ENCODE measurements around the gene RECQL5. TPM values are rescaled to one million over a fixed set of nuclear protein-coding genes. Genes with fewer than 3 reads are reported as not detected.

Gene RECQL5
- total RNA-seq, 2 experiments from 2014 or later: 90.0 to 139 TPM

- Histone ChIP-seq H3K4me2 (ENCODE audit: low read length) (no peak overlapping the region), H3K79me2 (ENCODE audit: insufficient read depth, low read depth, low read length) (no peaks in the 10 kb centered on the region), H3K27ac (ENCODE audit: low read depth, low read length, poor library complexity, severe bottlenecking) (no peak overlapping the region), H2AFZ (ENCODE audit: low read length) (no peak overlapping the region), H3K9me2 (ENCODE audit: insufficient read depth, low read length) (no peaks in the 10 kb centered on the region), H3K4me1 (ENCODE audit: insufficient read depth, low read length, poor library complexity, severe bottlenecking) (peaks cover 19% of the 10 kb centered on the region), H3K4me3 (ENCODE audit: low read depth, low read length, poor library complexity, severe bottlenecking) (no peak overlapping the region), H3K9me3 (ENCODE audit: low read length) (no peaks in the 10 kb centered on the region), H3K36me3 (ENCODE audit: insufficient read depth, low read length) (peaks cover 14% of the 10 kb centered on the region; the same call in 1 of the 2 replicates), H4K20me1 (ENCODE audit: insufficient read depth, low read length) (no peaks in the 10 kb centered on the region)
- intact Hi-C loops (cut with micrococcal nuclease; ENCODE audit: unreplicated experiment): no loop called here
- CTCF ChIA-PET (ENCODE audit: unreplicated experiment): interaction anchor here (1.1 kb wide), 1 partner anchor 111 kb away, joined by 3 read pairs; no protein-coding TSS in a partner anchor
- TF ChIP-seq EZH2phosphoT487 (IDR thresholded peaks at IDR 0.05; ENCODE audit: borderline replicate concordance, low read depth, low read length) (no peak), CTCF (conservative IDR thresholded peaks at IDR 0.05; ENCODE audit: low read length) (no peak)
- POLR2A ChIA-PET: no interaction called here
- DNase-seq (ENCODE audit: low spot score): no peak
- BruUV-seq (replicated peaks): no TSS peak
Observed at GRCh38 chr17:75637551-75637950, 29.4 kb downstream of the RECQL5 start.

GRCh38 chr17:75637143-75637538 lies 29.8 kb downstream of the RECQL5 start:
- Histone ChIP-seq H3K79me2 (ENCODE audit: insufficient read depth, low read depth, low read length) (no peaks in the 10 kb centered on the region), H2AFZ (ENCODE audit: low read length) (no peak overlapping the region), H3K4me1 (ENCODE audit: insufficient read depth, low read length, poor library complexity, severe bottlenecking) (peaks cover 22% of the 10 kb centered on the region), H3K9me3 (ENCODE audit: low read length) (no peaks in the 10 kb centered on the region), H3K9me2 (ENCODE audit: insufficient read depth, low read length) (no peaks in the 10 kb centered on the region), H4K20me1 (ENCODE audit: insufficient read depth, low read length) (no peaks in the 10 kb centered on the region), H3K36me3 (ENCODE audit: insufficient read depth, low read length) (peaks cover 13% of the 10 kb centered on the region; the same call in 1 of the 2 replicates), H3K4me3 (ENCODE audit: low read depth, low read length, poor library complexity, severe bottlenecking) (no peak overlapping the region), H3K4me2 (ENCODE audit: low read length) (no peak overlapping the region), H3K27ac (ENCODE audit: low read depth, low read length, poor library complexity, severe bottlenecking) (no peak overlapping the region)
- intact Hi-C loops (cut with micrococcal nuclease; ENCODE audit: unreplicated experiment): no loop called here
- no TSS peak for BruUV-seq (replicated peaks)
- CTCF ChIA-PET (ENCODE audit: unreplicated experiment): interaction anchor here (1.1 kb wide), 1 partner anchor 111 kb away, joined by 3 read pairs; no protein-coding TSS in a partner anchor
- DNase-seq (ENCODE audit: low spot score): no peak
- POLR2A ChIA-PET: no interaction called here
- TF ChIP-seq CTCF (conservative IDR thresholded peaks at IDR 0.05; ENCODE audit: low read length): no peak
- no peak for TF ChIP-seq EZH2phosphoT487 (IDR thresholded peaks at IDR 0.05; ENCODE audit: borderline replicate concordance, low read depth, low read length)

GRCh38 chr17:75636381-75637142 lies 30.4 kb downstream of the RECQL5 start:
- no TSS peak for BruUV-seq (replicated peaks)
- intact Hi-C loops (cut with micrococcal nuclease; ENCODE audit: unreplicated experiment): no loop called here
- Histone ChIP-seq H3K79me2 (ENCODE audit: insufficient read depth, low read depth, low read length) (no peaks in the 10 kb centered on the region), H3K4me1 (ENCODE audit: insufficient read depth, low read length, poor library complexity, severe bottlenecking) (peaks cover 22% of the 10 kb centered on the region), H3K36me3 (ENCODE audit: insufficient read depth, low read length) (peaks cover 12% of the 10 kb centered on the region; the same call in 1 of the 2 replicates), H2AFZ (ENCODE audit: low read length) (no peak overlapping the region), H3K4me3 (ENCODE audit: low read depth, low read length, poor library complexity, severe bottlenecking) (no peak overlapping the region), H3K4me2 (ENCODE audit: low read length) (no peak overlapping the region), H3K9me3 (ENCODE audit: low read length) (no peaks in the 10 kb centered on the region), H3K9me2 (ENCODE audit: insufficient read depth, low read length) (no peaks in the 10 kb centered on the region), H3K27ac (ENCODE audit: low read depth, low read length, poor library complexity, severe bottlenecking) (no peak overlapping the region), H4K20me1 (ENCODE audit: insufficient read depth, low read length) (no peaks in the 10 kb centered on the region)
- POLR2A ChIA-PET: no interaction called here
- CTCF ChIA-PET (ENCODE audit: unreplicated experiment): interaction anchor here (0.7 kb wide), 1 partner anchor 206 kb away, joined by 3 read pairs; no protein-coding TSS in a partner anchor
- no peak for TF ChIP-seq CTCF (conservative IDR thresholded peaks at IDR 0.05; ENCODE audit: low read length)
- TF ChIP-seq EZH2phosphoT487 (IDR thresholded peaks at IDR 0.05; ENCODE audit: borderline replicate concordance, low read depth, low read length): no peak
- no peak for DNase-seq (ENCODE audit: low spot score)
